RWPE2 (cell line): Measurements from ENCODE around the gene LRRC30.

Experiments used
- ATAC-seq: fragments of 200-7000 bp; cut with Tn5 transposase; 3 replicates; pipeline ENCODE4 v1.9.1; 2021; ENCODE audit warnings: low read depth
- DNase-seq: peaks from one replicate; pipeline ENCODE4 v3.0.0-alpha.2; 2020; ENCODE audit warnings: low spot score
- H3K27ac ChIP-seq: fragments of 450-650 bp; 2 replicates; pipeline ENCODE4 v1.5.1; 2017; ENCODE audit warnings: mild to moderate bottlenecking; ENCODE audit not compliant: poor library complexity, severe bottlenecking
- H3K27me3 ChIP-seq: fragments of 250-450 bp; sonication (Bioruptor Pico); 2 replicates; pipeline ENCODE4 v1.5.1; 2021; ENCODE audit warnings: mild to moderate bottlenecking, moderate library complexity; ENCODE audit not compliant: insufficient read depth, poor library complexity, severe bottlenecking
- H3K36me3 ChIP-seq: fragments of 250-450 bp; sonication (Bioruptor Pico); 2 replicates; pipeline ENCODE4 v1.5.1; 2020; ENCODE audit warnings: low read depth, mild to moderate bottlenecking, moderate library complexity
- H3K4me1 ChIP-seq: fragments of 250-450 bp; sonication (Bioruptor Pico); 2 replicates; pipeline ENCODE4 v1.5.1; 2021; ENCODE audit warnings: mild to moderate bottlenecking, moderate library complexity; ENCODE audit not compliant: insufficient read depth, poor library complexity, severe bottlenecking
- H3K4me3 ChIP-seq: fragments of 250-450 bp; sonication (Bioruptor Pico); 2 replicates; pipeline ENCODE4 v1.5.1; 2021; ENCODE audit warnings: mild to moderate bottlenecking, moderate library complexity; ENCODE audit not compliant: severe bottlenecking
- H3K9me3 ChIP-seq: fragments of 250-450 bp; sonication (Bioruptor Pico); 2 replicates; pipeline ENCODE4 v1.5.1; 2021; ENCODE audit warnings: mild to moderate bottlenecking, moderate library complexity; ENCODE audit not compliant: severe bottlenecking
- CTCF ChIP-seq: fragments of 450-650 bp; IDR thresholded peaks from one replicate; pipeline ENCODE4 v1.5.1; 2017; ENCODE audit warnings: mild to moderate bottlenecking, moderate library complexity; ENCODE audit not compliant: poor library complexity, severe bottlenecking

LRRC30 gene

GRCh38 chr18:7236933-7237332 is 6.0 kb downstream of the LRRC30 start:
- no peak overlapping the region for H3K4me3 ChIP-seq
- no peak overlapping the region for H3K27ac ChIP-seq
- no peak for TF ChIP-seq CTCF
- DNase-seq (no peak), ATAC-seq (no peak)
- H3K36me3 ChIP-seq: no peaks in the 10 kb centered on the region
- no peaks in the 10 kb centered on the region for H3K9me3 ChIP-seq
- no peaks in the 10 kb centered on the region for H3K4me1 ChIP-seq
- peaks cover 3% of the 10 kb centered on the region for H3K27me3 ChIP-seq

GRCh38 chr18:7237673-7238272 is 6.9 kb downstream of the LRRC30 start:
- no peak; the same call in 2 of the 3 replicates for ATAC-seq
- no peak overlapping the region for H3K4me3 ChIP-seq
- H3K36me3 ChIP-seq: no peaks in the 10 kb centered on the region
- H3K27me3 ChIP-seq: peaks cover 3% of the 10 kb centered on the region
- H3K4me1 ChIP-seq: no peaks in the 10 kb centered on the region
- no peak overlapping the region for H3K27ac ChIP-seq
- no peak for DNase-seq
- no peaks in the 10 kb centered on the region for H3K9me3 ChIP-seq
- TF ChIP-seq CTCF: no peak

- TF ChIP-seq CTCF: no peak
- Histone ChIP-seq H3K27me3 (no peaks in the 10 kb centered on the region), H3K4me1 (no peaks in the 10 kb centered on the region), H3K4me3 (no peak overlapping the region), H3K9me3 (no peaks in the 10 kb centered on the region), H3K27ac (no peak overlapping the region), H3K36me3 (no peaks in the 10 kb centered on the region)
- ATAC-seq (no peak), DNase-seq (no peak)
Measured at GRCh38 chr18:7242926-7243325, 12.0 kb downstream of the LRRC30 start.

- Histone ChIP-seq H3K27me3 (no peaks in the 10 kb centered on the region), H3K36me3 (no peaks in the 10 kb centered on the region), H3K27ac (no peak overlapping the region), H3K9me3 (no peaks in the 10 kb centered on the region), H3K4me1 (no peaks in the 10 kb centered on the region), H3K4me3 (no peak overlapping the region)
- DNase-seq: no peak
- no peak for TF ChIP-seq CTCF
- no peak for ATAC-seq
Measured at GRCh38 chr18:7248877-7249276, 18.0 kb downstream of the LRRC30 start.

GRCh38 chr18:7254163-7254562 is 23.3 kb downstream of the LRRC30 start:
- no peak overlapping the region for H3K27ac ChIP-seq
- H3K4me1 ChIP-seq: no peaks in the 10 kb centered on the region
- DNase-seq: no peak
- no peaks in the 10 kb centered on the region for H3K9me3 ChIP-seq
- no peak for ATAC-seq
- H3K36me3 ChIP-seq: no peaks in the 10 kb centered on the region
- TF ChIP-seq CTCF: no peak
- H3K4me3 ChIP-seq: no peak overlapping the region
- H3K27me3 ChIP-seq: no peaks in the 10 kb centered on the region
